Prostate gland (tissue), 2 donors: ENCODE data around the gene CSNK2A3.

Experiments used
- POLR2A ChIP-seq: fragments of 450-650 bp; IDR thresholded peaks from one replicate; pipeline ENCODE4 v1.6.1; 2016; ENCODE audit warnings: antibody characterized with exemption, mild to moderate bottlenecking
- POLR2AphosphoS5 ChIP-seq: sonication (generic); formaldehyde crosslinking; IDR thresholded peaks from one replicate; pipeline ENCODE4 v1.6.1; 2017; ENCODE audit warnings: antibody characterized with exemption
- TF ChIP-seq, protein P1 (sequence below), 4 experiments: fragments of 200-600 bp in 2 of 4; fragments of 450-650 bp in 2 of 4; sonication (generic) in 2 of 4; IDR thresholded peaks; 1 replicate in 3 of 4; 2 replicates in 1 of 4; pipeline ENCODE4 v1.5.1; 2016 to 2019; ENCODE audit warnings: antibody characterized with exemption in 4 of 4, mild to moderate bottlenecking in 2 of 4, moderate library complexity in 2 of 4

DNA sequence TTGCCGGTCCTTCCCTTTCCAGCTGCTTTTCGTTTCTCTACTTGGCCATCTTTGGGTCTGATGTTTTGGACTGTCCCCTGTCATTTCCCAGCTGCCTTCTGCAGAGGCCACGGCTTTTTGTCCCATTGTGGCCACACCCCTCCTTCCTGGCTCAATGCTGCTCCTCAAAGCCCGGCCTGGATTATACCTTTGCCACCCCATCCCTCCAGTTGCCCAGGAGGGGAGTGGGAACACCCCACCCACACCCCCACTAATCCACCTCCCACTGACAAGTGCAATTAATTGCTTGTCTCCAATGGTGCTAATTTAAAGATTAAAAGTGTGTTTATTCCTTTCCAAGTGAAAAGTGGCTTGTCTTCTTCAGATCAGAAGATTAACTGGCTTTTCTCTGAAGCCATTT is 34.2 kb upstream of the CSNK2A3 start:
- TF ChIP-seq, protein P1, sequence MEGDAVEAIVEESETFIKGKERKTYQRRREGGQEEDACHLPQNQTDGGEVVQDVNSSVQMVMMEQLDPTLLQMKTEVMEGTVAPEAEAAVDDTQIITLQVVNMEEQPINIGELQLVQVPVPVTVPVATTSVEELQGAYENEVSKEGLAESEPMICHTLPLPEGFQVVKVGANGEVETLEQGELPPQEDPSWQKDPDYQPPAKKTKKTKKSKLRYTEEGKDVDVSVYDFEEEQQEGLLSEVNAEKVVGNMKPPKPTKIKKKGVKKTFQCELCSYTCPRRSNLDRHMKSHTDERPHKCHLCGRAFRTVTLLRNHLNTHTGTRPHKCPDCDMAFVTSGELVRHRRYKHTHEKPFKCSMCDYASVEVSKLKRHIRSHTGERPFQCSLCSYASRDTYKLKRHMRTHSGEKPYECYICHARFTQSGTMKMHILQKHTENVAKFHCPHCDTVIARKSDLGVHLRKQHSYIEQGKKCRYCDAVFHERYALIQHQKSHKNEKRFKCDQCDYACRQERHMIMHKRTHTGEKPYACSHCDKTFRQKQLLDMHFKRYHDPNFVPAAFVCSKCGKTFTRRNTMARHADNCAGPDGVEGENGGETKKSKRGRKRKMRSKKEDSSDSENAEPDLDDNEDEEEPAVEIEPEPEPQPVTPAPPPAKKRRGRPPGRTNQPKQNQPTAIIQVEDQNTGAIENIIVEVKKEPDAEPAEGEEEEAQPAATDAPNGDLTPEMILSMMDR (IDR thresholded peaks at IDR 0.05): no peak
- TF ChIP-seq POLR2AphosphoS5 (no peak), POLR2A (no peak)
